WTC11 (cell line): ENCODE measurements around the gene SGTA.

Source experiments
- CREB1 ChIP-seq: sonication (generic); formaldehyde crosslinking; IDR thresholded peaks from 2 replicates; pipeline ENCODE4 v1.8.0; 2023; ENCODE audit warnings: mild to moderate bottlenecking, missing genetic modification reagents
- GABPB1 ChIP-seq: sonication (generic); formaldehyde crosslinking; IDR thresholded peaks from 2 replicates; pipeline ENCODE4 v1.8.1; 2023; ENCODE audit warnings: mild to moderate bottlenecking, missing genetic modification reagents
- GRHL2 ChIP-seq: fragments of 250-450 bp; sonication (Bioruptor Pico); IDR thresholded peaks from 2 replicates; pipeline ENCODE4 v1.8.0; 2022; ENCODE audit warnings: mild to moderate bottlenecking, moderate library complexity; ENCODE audit not compliant: insufficient replicate concordance, severe bottlenecking
- MXD4 ChIP-seq: fragments of 250-450 bp; sonication (Bioruptor Pico); IDR thresholded peaks from 2 replicates; pipeline ENCODE4 v1.8.0; 2021; ENCODE audit warnings: mild to moderate bottlenecking, moderate library complexity, borderline replicate concordance
- NFYB ChIP-seq: sonication (generic); formaldehyde crosslinking; conservative IDR thresholded peaks from 2 replicates; pipeline ENCODE4 v1.8.0; 2022; ENCODE audit warnings: low read depth, missing genetic modification reagents
- SMAD3 ChIP-seq: sonication (generic); formaldehyde crosslinking; IDR thresholded peaks from 2 replicates; pipeline ENCODE4 v1.8.0; 2022; ENCODE audit warnings: missing genetic modification reagents, mild to moderate bottlenecking, borderline replicate concordance
- TEAD4 ChIP-seq: sonication (generic); formaldehyde crosslinking; IDR thresholded peaks from 2 replicates; pipeline ENCODE4 v1.8.0; 2022; ENCODE audit warnings: mild to moderate bottlenecking, missing genetic modification reagents
- USF2 ChIP-seq: sonication (generic); formaldehyde crosslinking; IDR thresholded peaks from 2 replicates; pipeline ENCODE4 v1.8.1; 2023; ENCODE audit warnings: mild to moderate bottlenecking, missing genetic modification reagents, moderate library complexity
- TF ChIP-seq, protein P1 (sequence below): fragments of 200-600 bp; IDR thresholded peaks from 2 replicates; pipeline ENCODE4 v1.8.0; 2022; ENCODE audit warnings: antibody characterized with exemption
- TF ChIP-seq, protein P2 (sequence below): sonication (generic); formaldehyde crosslinking; conservative IDR thresholded peaks from 2 replicates; pipeline ENCODE4 v1.8.1; 2022; ENCODE audit warnings: mild to moderate bottlenecking, missing genetic modification reagents

DNA sequence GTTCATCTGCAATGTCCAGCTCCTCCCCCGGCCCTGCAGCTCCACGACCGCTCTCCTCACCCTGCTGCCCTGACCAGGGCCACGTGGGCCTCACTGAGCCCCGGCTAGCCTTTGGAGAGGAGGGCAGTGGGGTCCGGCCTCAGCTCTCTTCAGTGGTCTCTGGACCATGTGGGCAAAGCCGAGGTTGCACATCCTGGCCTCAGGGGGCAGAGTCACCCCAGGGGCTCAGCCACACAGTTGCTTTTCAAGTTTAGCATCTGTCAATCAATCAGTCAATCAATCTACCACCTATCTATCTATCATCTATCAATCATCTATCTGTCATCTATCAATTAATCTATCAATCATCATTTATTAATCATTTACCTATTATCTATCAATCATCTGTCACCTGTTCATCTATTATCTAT is 58.9 kb downstream of the SGTA start:
- TF ChIP-seq, protein P1, sequence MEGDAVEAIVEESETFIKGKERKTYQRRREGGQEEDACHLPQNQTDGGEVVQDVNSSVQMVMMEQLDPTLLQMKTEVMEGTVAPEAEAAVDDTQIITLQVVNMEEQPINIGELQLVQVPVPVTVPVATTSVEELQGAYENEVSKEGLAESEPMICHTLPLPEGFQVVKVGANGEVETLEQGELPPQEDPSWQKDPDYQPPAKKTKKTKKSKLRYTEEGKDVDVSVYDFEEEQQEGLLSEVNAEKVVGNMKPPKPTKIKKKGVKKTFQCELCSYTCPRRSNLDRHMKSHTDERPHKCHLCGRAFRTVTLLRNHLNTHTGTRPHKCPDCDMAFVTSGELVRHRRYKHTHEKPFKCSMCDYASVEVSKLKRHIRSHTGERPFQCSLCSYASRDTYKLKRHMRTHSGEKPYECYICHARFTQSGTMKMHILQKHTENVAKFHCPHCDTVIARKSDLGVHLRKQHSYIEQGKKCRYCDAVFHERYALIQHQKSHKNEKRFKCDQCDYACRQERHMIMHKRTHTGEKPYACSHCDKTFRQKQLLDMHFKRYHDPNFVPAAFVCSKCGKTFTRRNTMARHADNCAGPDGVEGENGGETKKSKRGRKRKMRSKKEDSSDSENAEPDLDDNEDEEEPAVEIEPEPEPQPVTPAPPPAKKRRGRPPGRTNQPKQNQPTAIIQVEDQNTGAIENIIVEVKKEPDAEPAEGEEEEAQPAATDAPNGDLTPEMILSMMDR = no peak
- no peak for TF ChIP-seq NFYB (CRISPR knock-in tag)
- TF ChIP-seq MXD4 = no peak
- no peak for TF ChIP-seq GABPB1 (CRISPR knock-in tag)
- no peak for TF ChIP-seq SMAD3 (CRISPR knock-in tag)
- TF ChIP-seq USF2 (CRISPR knock-in tag) = no peak
- TF ChIP-seq, protein P2, sequence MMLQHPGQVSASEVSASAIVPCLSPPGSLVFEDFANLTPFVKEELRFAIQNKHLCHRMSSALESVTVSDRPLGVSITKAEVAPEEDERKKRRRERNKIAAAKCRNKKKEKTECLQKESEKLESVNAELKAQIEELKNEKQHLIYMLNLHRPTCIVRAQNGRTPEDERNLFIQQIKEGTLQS (CRISPR knock-in tag) = no peak
- TF ChIP-seq TEAD4 = no peak
- TF ChIP-seq CREB1 (CRISPR knock-in tag) = no peak
- no peak for TF ChIP-seq GRHL2 (CRISPR knock-in tag)
